C4-2B (cell line): ENCODE results near the gene FHIP2A.

Source experiments
- H3K27ac ChIP-seq: fragments of 450-650 bp; 2 replicates; pipeline ENCODE4 v1.5.1; 2017
- CTCF ChIP-seq: fragments of 450-650 bp; conservative IDR thresholded peaks from 2 replicates; pipeline ENCODE4 v1.5.1; 2017; ENCODE audit warnings: mild to moderate bottlenecking
- ZFX ChIP-seq: fragments of 450-650 bp; IDR thresholded peaks from 2 replicates; pipeline ENCODE4 v1.6.1; 2017

FHIP2A gene

GRCh38 chr10:114857922-114858629, 36.5 kb downstream of the FHIP2A start:
- H3K27ac ChIP-seq = no peak overlapping the region
- no peak for TF ChIP-seq ZFX
- no peak for TF ChIP-seq CTCF

- H3K27ac ChIP-seq = peak overlapping the region; percentile 62
- TF ChIP-seq ZFX (no peak), CTCF (no peak)
These were observed 37.6 kb downstream of the FHIP2A start for GRCh38 chr10:114859222-114859621.

GRCh38 chr10:114862456-114862855, 40.9 kb downstream of the FHIP2A start:
- H3K27ac ChIP-seq = no peak overlapping the region
- TF ChIP-seq ZFX (no peak), CTCF (no peak)

- TF ChIP-seq CTCF (no peak), ZFX (no peak)
- H3K27ac ChIP-seq = no peak overlapping the region
These were observed 45.8 kb downstream of the FHIP2A start for GRCh38 chr10:114867365-114867764.

- no peak overlapping the region for H3K27ac ChIP-seq
- no peak for TF ChIP-seq CTCF
- no peak for TF ChIP-seq ZFX
These were observed 47.4 kb downstream of the FHIP2A start for GRCh38 chr10:114868870-114869519.

- TF ChIP-seq ZFX = no peak
- no peak for TF ChIP-seq CTCF
- H3K27ac ChIP-seq = no peak overlapping the region
These were observed 47.9 kb downstream of the FHIP2A start for GRCh38 chr10:114869520-114869892.

- no peak overlapping the region for H3K27ac ChIP-seq
- TF ChIP-seq CTCF (no peak), ZFX (no peak)
These were observed 48.9 kb downstream of the FHIP2A start for GRCh38 chr10:114870486-114870885.
